ENCODE data around the gene PPM1M. TPM values are rescaled to one million over a fixed set of nuclear protein-coding genes. Genes with fewer than 3 reads are reported as not detected.

Gene PPM1M
- polyA plus RNA-seq, 1 of the 3 experiments (the other 2 are of a cell fraction), result 19.2 TPM

DNA sequence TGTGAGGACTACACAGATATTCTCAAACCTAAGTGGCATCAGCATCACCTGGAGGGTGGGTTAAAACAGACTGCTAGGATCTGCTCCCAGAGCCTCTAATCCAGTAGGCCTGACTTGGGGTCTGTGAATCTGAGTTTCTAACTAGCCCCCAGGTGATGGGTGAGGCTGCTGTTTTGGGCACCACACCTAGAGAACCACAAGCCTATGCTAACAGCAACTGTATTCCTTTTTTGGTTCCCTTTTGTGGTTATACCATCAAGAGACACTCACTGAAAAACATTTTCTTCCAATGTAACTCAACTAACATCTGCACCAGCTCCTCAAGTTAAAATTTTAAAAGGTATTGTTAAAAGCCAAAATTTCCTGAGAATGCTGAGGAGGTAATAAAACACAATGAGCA lies 16.9 kb downstream of the PPM1M start:
- Histone ChIP-seq H3K79me2 (ENCODE audit: insufficient read depth) (peaks cover 88% of the 10 kb centered on the region), H3K27ac (ENCODE audit: low read depth in 2 of 2, low read length in 1 of 2) (no peak overlapping the region), H3K4me3 (ENCODE audit: low read depth in 2 of 2, low read length in 1 of 2) (no peak overlapping the region), H3K9me3 (no peaks in the 10 kb centered on the region), H3K9ac (no peak overlapping the region), H3K36me3 (replicated peaks in 1 of 2; ENCODE audit: control insufficient read depth in 1 of 2, insufficient read depth in 2 of 2, low read length in 1 of 2) (peaks cover 82 to 95% of the 10 kb centered on the region in 2 experiments), H3K4me1 (ENCODE audit: control insufficient read depth in 1 of 2, insufficient read depth in 2 of 2, low read depth in 1 of 2, low read length in 1 of 2) (no peaks in the 10 kb centered on the region), H3K4me2 (no peak overlapping the region), H3F3A (replicated peaks; ENCODE audit: insufficient read depth) (peaks cover 14% of the 10 kb centered on the region), H3K27me3 (ENCODE audit: insufficient read depth) (no peaks in the 10 kb centered on the region), H4K20me1 (ENCODE audit: insufficient read depth) (peaks cover 34% of the 10 kb centered on the region), H3K9me2 (no peaks in the 10 kb centered on the region), H2AFZ (ENCODE audit: low read depth) (no peak overlapping the region)
- no peak for TF ChIP-seq GATA2 (CRISPR knock-in tag; IDR thresholded peaks at IDR 0.05)
- TF ChIP-seq, protein P1, sequence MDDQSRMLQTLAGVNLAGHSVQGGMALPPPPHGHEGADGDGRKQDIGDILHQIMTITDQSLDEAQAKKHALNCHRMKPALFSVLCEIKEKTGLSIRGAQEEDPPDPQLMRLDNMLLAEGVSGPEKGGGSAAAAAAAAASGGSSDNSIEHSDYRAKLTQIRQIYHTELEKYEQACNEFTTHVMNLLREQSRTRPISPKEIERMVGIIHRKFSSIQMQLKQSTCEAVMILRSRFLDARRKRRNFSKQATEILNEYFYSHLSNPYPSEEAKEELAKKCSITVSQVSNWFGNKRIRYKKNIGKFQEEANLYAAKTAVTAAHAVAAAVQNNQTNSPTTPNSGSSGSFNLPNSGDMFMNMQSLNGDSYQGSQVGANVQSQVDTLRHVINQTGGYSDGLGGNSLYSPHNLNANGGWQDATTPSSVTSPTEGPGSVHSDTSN (IDR thresholded peaks at IDR 0.05), result no peak
- DNase-seq, result no peak
- POLR2A ChIA-PET, result interaction anchor here (0.9 kb wide), 1 partner anchor 15 kb away, joined by 3 read pairs; no protein-coding TSS in a partner anchor
- CTCF ChIA-PET, result interaction anchor here (1.4 to 1.5 kb wide), 2 partner anchors 16 to 42 kb away, joined by 3 to 5 read pairs; no protein-coding TSS in a partner anchor

DNA sequence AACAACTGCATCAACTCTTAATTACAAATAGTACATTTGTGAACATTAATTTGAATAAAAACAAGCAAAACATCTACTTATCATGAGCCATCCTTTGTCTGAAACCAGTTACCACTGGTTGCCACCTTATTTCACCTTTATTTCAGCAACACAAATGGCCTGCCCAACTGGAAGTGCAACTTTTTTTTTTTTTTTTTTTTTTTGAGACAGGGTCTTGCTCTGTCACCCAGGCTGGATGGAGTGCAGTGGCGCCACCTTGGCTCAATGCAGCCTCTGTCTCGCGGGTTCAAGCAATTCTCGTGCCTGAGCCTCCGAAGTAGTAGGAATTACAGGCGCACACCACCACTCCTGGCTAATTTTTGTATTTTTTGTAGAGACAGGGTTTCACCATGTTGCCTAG lies 19.8 kb downstream of the PPM1M start:
- no peak overlapping the region for H3K4me2 ChIP-seq
- H3K27ac ChIP-seq (ENCODE audit: low read depth in 2 of 2, low read length in 1 of 2), result no peak overlapping the region
- H4K20me1 ChIP-seq (ENCODE audit: insufficient read depth), result peaks cover 63% of the 10 kb centered on the region
- H3K36me3 ChIP-seq (replicated peaks in 1 of 2; ENCODE audit: control insufficient read depth in 1 of 2, insufficient read depth in 2 of 2, low read length in 1 of 2), result peaks cover 65 to 94% of the 10 kb centered on the region in 2 experiments
- H3K27me3 ChIP-seq (ENCODE audit: insufficient read depth), result no peaks in the 10 kb centered on the region
- H3K4me1 ChIP-seq (ENCODE audit: control insufficient read depth in 1 of 2, insufficient read depth in 2 of 2, low read depth in 1 of 2, low read length in 1 of 2), result no peaks in the 10 kb centered on the region
- ChIA-PET POLR2A (no interaction called here), CTCF (interaction anchor here (2.6 kb wide), 1 partner anchor 45 kb away, joined by 8 read pairs; no protein-coding TSS in a partner anchor)
- TF ChIP-seq NFIC (IDR thresholded peaks at IDR 0.05; ENCODE audit: borderline replicate concordance) (no peak), TEAD4 (IDR thresholded peaks at IDR 0.05; ENCODE audit: borderline replicate concordance, insufficient read depth) (no peak), ELF1 (IDR thresholded peaks at IDR 0.05) (no peak), FOSL2 (IDR thresholded peaks at IDR 0.05; ENCODE audit: borderline replicate concordance, low read depth) (no peak), EZH2phosphoT487 (IDR thresholded peaks at IDR 0.05; ENCODE audit: borderline replicate concordance, low read depth) (no peak), RAD21 (IDR thresholded peaks at IDR 0.05; ENCODE audit: low read length) (no peak), EP300 (IDR thresholded peaks at IDR 0.05; ENCODE audit: borderline replicate concordance in 1 of 2, low read depth in 1 of 2, low read length in 1 of 2) (no peak), TCF12 (IDR thresholded peaks at IDR 0.05) (no peak), RCOR1 (IDR thresholded peaks at IDR 0.05; ENCODE audit: low read length) (no peak), CHD2 (IDR thresholded peaks at IDR 0.05; ENCODE audit: low read length, partially characterized antibody) (no peak), POLR2AphosphoS5 (IDR thresholded peaks at IDR 0.05; ENCODE audit: low read depth, low read length) (no peak), FOXJ3 (CRISPR knock-in tag; IDR thresholded peaks at IDR 0.05) (no peak), JUND (IDR thresholded peaks at IDR 0.05) (no peak), GATA2 (CRISPR knock-in tag; IDR thresholded peaks at IDR 0.05) (no peak)
- TF ChIP-seq, protein P1 (IDR thresholded peaks at IDR 0.05), result no peak
- TF ChIP-seq, protein P2, sequence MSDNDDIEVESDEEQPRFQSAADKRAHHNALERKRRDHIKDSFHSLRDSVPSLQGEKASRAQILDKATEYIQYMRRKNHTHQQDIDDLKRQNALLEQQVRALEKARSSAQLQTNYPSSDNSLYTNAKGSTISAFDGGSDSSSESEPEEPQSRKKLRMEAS (IDR thresholded peaks at IDR 0.05; ENCODE audit: low read depth), result no peak
- TF ChIP-seq, protein P3, sequence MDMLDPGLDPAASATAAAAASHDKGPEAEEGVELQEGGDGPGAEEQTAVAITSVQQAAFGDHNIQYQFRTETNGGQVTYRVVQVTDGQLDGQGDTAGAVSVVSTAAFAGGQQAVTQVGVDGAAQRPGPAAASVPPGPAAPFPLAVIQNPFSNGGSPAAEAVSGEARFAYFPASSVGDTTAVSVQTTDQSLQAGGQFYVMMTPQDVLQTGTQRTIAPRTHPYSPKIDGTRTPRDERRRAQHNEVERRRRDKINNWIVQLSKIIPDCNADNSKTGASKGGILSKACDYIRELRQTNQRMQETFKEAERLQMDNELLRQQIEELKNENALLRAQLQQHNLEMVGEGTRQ (IDR thresholded peaks at IDR 0.05; ENCODE audit: borderline replicate concordance, low read depth, low read length), result no peak
- no peak overlapping the region for H2AFZ ChIP-seq (ENCODE audit: low read depth)
- no peaks in the 10 kb centered on the region for H3K9me2 ChIP-seq
- H3K9ac ChIP-seq, result no peak overlapping the region
- DNase-seq, result no peak
- H3K9me3 ChIP-seq, result no peaks in the 10 kb centered on the region
- H3K4me3 ChIP-seq (ENCODE audit: low read depth in 2 of 2, low read length in 1 of 2), result no peak overlapping the region
- peaks cover 9% of the 10 kb centered on the region for H3F3A ChIP-seq (replicated peaks; ENCODE audit: insufficient read depth)
- peaks cover 98% of the 10 kb centered on the region for H3K79me2 ChIP-seq (ENCODE audit: insufficient read depth)
- 98% methylated on average over 6 of the region's 6 CpGs for WGBS (ENCODE audit: low lambda C conversion rate)

Measured in SK-N-SH (cell line).